ENCODE measurements around the gene PPP1R10.
"Not testable (repeated sequence)": the region's sequence is repeated elsewhere in the genome, so short reads cannot be mapped to it uniquely, and the experiment has no call there.

The PPP1R10 gene

GRCh38 chr6:30616811-30617564 is at the start of gene PPP1R10:
PPP1R10 (minus strand) TSS chr6:30617243; CDS start chr6:30609944, 7,299 bp downstream.
- DNase-seq (ENCODE audit: low read depth, low spot score) = peak; percentile 100

- DNase-seq (ENCODE audit: low read depth, low spot score) = not testable (repeated sequence)
Observed at GRCh38 chr6:30666300-30666699, 49.3 kb upstream of the PPP1R10 start.

- no peak for DNase-seq (ENCODE audit: low read depth, low spot score)
Observed at GRCh38 chr6:30664994-30665767, 48.1 kb upstream of the PPP1R10 start.

GRCh38 chr6:30657922-30658321 is 40.9 kb upstream of the PPP1R10 start:
- not testable (repeated sequence) for DNase-seq (ENCODE audit: low read depth, low spot score)

GRCh38 chr6:30657454-30657853 is 40.4 kb upstream of the PPP1R10 start:
- DNase-seq (ENCODE audit: low read depth, low spot score) = no peak

- DNase-seq (ENCODE audit: low read depth, low spot score) = no peak
Observed at GRCh38 chr6:30656513-30656912, 39.5 kb upstream of the PPP1R10 start.

- no peak for DNase-seq (ENCODE audit: low read depth, low spot score)
Observed at GRCh38 chr6:30655743-30656094, 38.7 kb upstream of the PPP1R10 start.

- no peak for DNase-seq (ENCODE audit: low read depth, low spot score)
Observed at GRCh38 chr6:30654798-30655742, 38.0 kb upstream of the PPP1R10 start.

- DNase-seq (ENCODE audit: low read depth, low spot score) = no peak
Observed at GRCh38 chr6:30651143-30651542, 34.1 kb upstream of the PPP1R10 start.

- DNase-seq (ENCODE audit: low read depth, low spot score) = peak; percentile 90
Observed at GRCh38 chr6:30647242-30648116, 30.4 kb upstream of the PPP1R10 start.

GRCh38 chr6:30646450-30647241 is 29.6 kb upstream of the PPP1R10 start, which contains the start of gene C6orf136:
C6orf136 (plus strand) TSS chr6:30647133; CDS start chr6:30647232, 99 bp downstream.
- peak; percentile 92 for DNase-seq (ENCODE audit: low read depth, low spot score)

GRCh38 chr6:30645989-30646388 is 28.9 kb upstream of the PPP1R10 start:
- DNase-seq (ENCODE audit: low read depth, low spot score) = no peak

GRCh38 chr6:30644769-30645168 is 27.7 kb upstream of the PPP1R10 start:
- no peak for DNase-seq (ENCODE audit: low read depth, low spot score)

- no peak for DNase-seq (ENCODE audit: low read depth, low spot score)
Observed at GRCh38 chr6:30643656-30644055, 26.6 kb upstream of the PPP1R10 start.

GRCh38 chr6:30641048-30641447 is 24.0 kb upstream of the PPP1R10 start:
- no peak for DNase-seq (ENCODE audit: low read depth, low spot score)

GRCh38 chr6:30640481-30640880 is 23.4 kb upstream of the PPP1R10 start:
- DNase-seq (ENCODE audit: low read depth, low spot score) = no peak

- no peak for DNase-seq (ENCODE audit: low read depth, low spot score)
Observed at GRCh38 chr6:30635834-30636233, 18.8 kb upstream of the PPP1R10 start.

- peak; percentile 92 for DNase-seq (ENCODE audit: low read depth, low spot score)
Observed at GRCh38 chr6:30626484-30627366, 9.7 kb upstream of the PPP1R10 start, which contains the start of gene ATAT1. ATAT1 (plus strand) TSS chr6:30626874.

GRCh38 chr6:30625511-30625910 is 8.5 kb upstream of the PPP1R10 start:
- no peak for DNase-seq (ENCODE audit: low read depth, low spot score)

All from ELF-1 (cell line).